Glomerular visceral epithelial cell (primary cell): ENCODE measurements around the gene HABP2.

Experiments used
- DNase-seq: peaks from one replicate; pipeline ENCODE4 v3.0.0-alpha.2; 2016; ENCODE audit errors: extremely low spot score

Gene HABP2

DNA sequence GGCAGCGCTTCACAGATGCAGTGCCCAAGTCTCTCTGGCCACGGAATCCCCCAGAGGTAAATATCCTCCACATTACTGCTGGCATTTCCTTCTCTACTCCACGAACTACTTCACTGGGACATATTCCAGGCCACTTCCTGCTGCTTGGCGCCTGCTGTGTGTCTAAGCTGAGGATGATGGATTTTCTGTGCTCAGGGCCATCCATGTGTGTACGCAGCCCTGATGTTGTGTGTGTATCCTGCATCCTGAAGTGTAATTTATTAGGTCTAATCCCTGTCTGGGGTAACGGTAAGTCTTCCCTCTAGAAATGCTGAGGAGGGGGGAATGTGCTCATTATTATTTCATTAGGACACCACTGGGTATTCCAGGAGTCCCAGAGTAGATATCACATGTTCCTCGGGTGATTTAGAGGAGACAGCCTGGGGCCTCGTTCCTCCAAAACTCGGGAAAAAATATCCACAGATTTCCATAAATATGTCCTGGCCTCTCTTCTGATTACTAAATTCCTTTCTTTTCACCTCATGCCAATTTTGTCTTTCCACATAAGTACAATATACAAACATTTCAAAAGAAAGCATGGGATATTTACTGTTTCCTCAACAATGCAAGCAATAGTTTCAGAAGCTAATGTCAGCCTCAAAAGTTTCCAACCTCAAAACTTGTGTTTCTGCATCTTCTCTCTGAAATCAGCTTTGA lies 25.5 kb upstream of the HABP2 start:
- no peak for DNase-seq

DNA sequence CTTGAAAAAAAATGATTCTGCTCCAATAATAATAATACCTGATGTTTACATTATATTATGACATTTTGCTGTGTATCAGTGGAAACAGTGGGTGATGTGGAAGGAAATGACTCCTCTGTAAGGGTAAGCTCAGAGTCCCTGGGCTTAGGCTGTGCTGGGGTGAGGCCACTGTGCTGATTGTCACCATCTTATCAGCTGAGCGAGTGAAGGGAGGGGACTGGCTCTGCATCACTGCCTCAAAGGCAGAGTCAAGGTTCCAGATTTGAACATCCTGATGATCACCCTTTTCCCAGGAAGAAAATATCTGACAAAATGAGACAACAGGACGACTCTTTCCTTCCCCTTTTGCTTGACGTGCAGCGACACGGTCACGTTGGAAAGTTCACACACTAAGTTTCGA lies 24.0 kb upstream of the HABP2 start:
- no peak for DNase-seq

DNA sequence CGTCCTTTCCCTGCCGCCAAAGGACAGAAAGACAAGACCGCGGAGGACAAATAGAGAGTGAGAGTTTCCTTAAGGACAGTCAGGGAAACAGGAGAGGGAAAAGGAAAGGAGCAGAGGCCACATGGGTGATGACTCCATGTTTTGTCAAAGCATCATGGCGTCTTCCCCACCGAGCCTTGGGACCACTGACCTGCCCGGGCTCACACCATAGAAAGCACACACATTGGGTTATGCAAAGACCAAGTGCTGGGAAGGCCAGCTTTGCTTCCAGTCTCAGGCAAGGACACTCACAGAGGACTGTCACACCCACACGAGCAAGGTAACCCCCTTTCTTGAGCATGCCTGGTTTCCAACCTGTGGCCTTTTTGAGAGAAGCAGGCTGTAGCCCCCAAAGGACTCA lies 23.3 kb upstream of the HABP2 start:
- DNase-seq = no peak

DNA sequence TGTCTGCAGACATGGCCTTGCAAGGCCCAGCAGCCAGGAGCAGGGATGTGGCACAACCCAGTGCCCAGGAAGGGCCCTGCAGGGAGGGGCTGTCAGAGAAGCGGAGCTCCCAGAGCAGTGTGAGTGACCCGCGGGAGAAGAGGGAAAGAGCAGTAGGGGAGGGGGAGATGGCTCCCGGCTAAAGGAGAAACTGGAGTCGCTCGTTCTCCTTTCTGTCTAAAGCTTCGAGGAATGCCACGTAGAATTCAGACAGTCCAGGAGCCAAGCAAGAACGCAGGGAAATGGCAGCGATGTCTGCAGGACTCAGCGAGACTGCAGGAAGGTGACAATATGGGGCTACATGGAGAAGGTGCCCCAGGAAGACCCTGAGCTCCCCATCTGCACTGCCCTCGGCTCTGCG lies 22.4 kb upstream of the HABP2 start:
- DNase-seq = no peak

DNA sequence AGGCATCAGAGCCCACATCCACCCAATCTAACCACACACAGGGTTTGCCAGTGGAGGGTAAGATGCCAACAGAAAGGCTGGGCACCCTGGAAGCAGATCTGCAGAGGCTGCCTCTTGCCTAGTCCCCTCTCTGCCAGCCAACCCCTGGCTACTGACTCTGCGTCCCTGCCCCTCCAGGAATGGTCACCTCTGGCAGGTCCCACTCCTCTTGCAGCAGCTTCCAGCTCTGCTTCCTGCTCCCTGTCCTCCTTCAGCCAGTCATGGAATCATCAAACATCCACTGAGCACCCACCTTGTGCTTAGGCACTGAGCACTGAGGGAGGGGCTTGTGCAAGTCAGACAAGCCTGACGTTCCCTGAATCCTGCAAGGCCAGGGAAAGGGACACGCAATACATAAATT lies 20.1 kb upstream of the HABP2 start:
- DNase-seq = no peak

DNA sequence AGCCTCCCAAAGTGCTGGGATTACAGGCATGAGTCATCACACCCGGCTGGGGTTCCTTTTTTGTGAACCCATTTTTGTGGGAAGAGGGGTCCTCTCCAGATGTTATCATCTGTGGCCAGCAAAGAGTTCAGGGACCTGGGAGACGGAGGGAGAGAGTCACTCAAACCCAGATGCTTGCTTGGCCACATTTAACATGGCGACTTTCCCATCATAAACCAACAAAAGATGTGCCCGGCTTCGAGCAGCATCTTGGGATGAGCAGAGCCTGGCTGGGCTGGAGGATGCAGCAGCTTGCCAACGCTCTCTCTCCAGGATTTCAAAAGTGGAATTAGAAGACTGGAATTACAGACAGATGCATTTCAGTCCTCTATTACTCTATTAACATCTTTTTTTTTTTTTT lies 19.1 kb upstream of the HABP2 start:
- no peak for DNase-seq

DNA sequence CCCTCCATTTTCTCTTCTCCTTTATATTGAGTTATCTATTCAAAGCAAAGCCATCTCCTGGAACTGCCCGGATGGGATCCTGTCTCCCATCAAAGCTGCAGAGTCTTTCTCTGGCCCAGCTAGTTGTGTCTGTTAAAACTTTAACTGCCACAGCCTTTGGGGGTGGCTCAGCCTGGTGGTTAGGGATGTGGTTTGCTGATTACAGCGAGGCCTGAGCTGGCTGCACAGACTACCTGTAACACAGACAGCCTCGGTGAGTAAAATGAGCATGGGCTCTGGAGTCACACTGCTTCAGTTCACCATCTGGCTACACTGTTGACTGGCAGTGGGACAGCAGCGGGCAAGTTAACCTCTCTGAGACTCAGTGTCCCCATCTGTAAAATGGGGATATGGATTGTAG lies 18.4 kb upstream of the HABP2 start:
- DNase-seq = peak; percentile 10

DNA sequence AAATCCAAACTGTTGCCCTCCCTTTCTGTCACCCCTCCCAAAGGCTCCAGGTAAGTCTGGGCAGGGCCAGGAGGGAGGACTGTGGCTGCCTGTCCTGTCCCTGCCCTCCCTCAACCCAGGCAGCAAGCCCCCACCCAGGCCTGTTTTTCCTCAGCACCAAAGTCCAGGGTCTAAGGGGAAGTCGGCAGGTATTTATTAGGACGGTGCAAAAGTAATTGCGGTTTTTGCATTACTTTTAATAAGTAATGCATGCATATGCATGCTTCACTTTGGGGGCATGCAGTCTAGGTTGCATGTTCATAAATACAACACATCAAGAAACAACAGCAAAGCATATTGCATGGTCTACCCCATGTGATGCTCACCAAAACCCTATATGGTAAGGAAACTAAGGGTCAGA lies 15.2 kb upstream of the HABP2 start:
- no peak for DNase-seq

DNA sequence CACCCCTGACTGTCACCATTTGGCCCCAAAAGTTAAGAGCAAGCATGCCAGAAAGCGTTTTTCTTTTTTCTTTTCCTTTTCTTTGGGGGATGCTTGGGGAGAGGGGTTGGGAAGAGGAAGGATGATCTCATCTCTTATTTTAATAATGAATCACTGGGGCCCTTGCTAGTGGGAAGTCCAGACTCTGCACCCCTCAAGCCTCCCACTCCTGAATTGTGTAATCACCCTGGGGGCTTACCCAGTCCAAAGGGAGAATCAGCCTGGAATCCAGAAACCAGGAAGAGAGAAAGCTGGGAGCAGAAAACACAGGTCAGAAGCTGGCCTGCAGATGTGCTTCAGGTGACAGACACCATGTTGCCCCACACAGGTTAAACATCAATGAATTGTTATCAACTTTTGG lies 14.7 kb upstream of the HABP2 start:
- DNase-seq = no peak

DNA sequence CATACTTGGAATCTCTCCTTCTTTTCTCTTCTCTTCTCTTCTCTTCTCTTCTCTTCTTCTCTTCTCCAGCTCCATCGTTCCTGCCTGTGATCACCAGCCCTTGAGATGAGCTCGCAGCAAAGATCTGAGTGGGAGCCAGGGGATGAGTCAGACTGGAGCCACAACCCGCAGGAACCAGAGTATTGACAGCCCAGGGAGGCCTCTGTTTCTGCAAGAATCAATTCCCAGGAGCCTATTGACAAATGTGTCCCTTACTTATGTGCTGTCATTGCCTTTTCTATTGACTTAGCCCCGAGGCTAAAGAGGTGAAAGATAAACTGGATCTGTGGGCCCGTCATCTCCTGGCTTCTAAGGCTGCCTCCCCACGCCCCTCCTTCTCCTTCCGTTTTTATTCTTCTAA lies 13.1 kb upstream of the HABP2 start:
- DNase-seq = peak; percentile 62

DNA sequence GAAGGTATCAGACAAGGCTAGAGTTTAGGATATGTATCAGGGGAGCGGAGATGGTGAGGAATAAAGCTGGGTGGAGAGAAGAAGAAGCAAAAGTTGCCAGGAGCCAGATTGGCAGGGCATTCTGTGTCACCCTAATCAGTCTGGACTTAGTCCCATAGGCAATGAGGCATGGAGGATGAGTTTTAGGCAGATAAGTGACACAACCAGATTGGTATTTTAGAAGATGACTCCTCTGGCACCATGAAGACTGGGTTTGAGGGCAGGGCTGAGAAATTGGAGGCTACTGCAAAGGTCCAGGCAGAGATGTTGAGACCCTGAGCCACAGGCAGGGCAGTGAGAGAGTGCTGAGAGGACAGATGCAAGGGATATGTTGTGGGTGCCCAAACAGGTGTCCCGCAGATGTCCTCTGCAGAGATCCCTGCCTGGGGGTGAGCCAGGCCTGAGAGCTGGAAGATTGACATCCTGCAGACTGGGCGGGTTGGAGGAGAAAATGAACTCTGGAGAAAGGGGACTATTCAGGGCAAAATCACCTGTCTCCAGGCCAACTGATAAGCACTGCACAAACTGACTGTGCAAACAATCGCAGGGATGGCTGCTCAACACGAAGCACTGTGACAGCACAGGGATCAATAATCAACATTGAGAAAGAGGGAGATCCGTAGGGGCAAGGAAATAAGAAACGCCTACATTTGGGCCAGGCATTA lies 11.9 kb upstream of the HABP2 start:
- peak; percentile 43 for DNase-seq

DNA sequence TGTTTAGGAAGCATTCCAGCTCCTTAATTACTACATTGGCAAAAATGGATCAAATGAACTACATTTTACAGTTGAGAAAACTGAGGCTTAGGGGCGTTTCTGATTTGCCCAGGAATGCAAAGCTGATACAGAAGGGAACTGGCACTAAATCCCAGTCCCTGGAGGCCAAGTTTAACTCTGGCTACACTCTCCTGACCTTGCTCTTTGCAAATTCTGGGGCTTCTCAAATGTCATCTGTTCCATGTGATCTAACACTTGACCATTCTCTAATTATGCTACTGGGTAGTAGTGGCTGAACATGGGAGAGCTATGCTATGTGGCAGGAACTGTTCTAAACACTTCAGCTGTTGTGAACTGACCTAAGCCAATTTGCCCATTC lies 11.3 kb upstream of the HABP2 start:
- DNase-seq = no peak

DNA sequence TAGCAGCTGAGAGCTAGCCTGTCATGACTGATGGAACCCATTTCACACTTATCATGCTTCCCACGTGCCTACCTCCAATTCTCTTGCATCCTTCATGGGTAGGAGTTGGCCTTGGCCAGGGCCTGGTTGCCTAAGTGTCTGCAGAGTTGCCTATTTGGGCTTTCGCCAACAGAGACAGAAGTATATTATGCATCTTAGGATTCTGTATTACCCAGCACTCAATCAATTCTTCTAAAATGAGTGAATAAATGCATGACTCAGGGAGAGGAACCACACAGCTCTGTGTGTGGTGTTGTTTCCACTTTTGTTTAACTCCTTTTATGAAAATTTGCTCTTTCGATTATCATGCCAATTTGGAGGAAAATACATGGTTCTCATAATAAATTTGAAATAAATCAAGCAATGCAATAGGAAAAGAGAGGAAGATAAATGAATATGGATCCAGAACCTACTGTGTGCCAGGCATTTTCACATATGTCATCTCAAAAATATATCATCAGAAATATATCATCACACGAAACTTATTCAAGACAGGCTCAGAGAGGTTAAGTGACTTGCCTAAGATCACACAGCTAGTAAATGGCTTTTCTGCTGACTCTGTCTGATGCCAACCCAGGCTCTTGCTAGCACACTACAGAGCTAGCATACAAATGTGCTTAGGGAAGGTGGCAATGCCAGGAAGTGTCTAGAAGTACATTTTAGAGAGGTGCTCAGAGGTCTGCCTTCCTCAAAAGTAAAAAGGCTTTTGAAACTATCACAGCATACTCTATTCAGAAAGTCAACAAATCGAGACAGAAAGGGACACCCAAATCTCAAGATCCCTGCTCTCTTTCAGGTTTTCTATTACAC lies 9.5 kb upstream of the HABP2 start:
- no peak for DNase-seq

DNA sequence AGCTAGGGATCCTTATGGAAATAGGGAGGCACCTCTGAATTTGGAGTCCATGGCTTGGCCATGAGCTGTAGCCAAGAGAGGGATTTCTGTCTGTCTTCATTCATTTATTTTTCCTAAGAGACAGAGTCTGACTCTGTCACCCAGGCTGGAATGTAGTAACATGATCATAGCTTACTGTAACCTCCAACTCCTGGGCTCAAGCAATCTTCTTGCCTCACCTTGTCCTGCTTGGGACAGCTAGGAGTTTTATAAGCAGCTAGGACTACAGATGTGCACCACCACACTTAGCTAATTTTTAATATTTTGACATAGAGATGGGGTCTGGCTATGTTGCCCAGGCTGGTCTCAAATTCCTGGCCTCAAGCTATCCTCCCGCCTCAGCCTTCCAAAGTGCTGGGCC lies 8.5 kb upstream of the HABP2 start:
- DNase-seq = no peak

DNA sequence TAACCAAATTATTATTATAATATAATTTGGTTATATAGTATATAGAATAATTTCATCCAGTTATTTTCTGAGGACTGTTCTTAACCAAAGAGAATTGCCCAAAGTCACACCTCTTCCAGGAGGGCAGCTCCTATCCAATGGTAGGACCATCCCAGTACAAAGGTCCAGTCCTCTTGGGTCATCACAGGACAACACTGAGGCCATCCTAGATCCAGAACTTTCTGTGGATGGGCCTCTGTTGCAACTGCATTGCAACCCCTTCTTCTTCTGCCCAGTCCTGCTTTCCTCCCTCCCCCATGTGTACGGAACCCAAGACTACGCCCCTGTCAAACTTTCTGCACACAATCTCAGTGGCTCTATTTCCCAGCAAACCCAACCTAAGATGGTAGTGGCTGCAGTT lies 5.4 kb upstream of the HABP2 start:
- DNase-seq = no peak

DNA sequence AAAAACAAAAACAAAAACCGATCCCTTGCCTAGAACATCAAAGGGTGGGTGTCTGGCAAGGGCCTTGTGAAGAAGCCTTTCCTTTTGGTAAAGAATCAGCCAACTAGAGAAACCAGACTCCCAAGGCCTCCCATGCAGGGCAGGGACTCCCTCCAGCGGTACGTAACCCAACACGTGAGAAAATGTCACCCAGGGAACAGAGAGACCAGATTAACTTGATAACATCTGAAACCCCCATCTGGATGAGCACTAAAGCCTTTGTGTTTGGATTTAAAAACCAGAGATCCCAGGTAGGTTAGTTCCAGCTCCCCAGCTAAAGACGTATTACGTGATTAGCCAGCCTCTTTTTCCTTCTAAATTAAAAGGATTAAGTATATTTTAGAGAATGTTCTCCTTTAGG lies 3.0 kb upstream of the HABP2 start:
- DNase-seq = no peak

DNA sequence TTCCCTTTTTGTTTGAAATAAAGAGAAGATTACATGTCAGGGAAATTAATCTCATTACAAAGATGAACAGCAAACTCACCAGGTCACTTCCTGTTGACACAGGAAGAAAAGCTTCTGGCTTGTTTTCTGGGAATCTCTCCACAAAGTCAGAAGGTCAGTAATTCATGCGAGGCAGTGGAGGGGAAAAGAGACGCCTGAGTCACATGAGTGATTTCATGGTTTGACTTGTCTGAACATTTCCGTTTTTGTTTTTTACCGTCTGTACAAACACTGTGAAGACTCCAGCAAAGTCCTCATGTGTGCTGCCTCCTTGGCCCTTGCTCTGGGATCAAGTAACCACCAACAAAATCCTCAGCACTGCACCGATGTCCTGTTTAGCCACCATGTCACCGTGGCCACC lies 2.5 kb upstream of the HABP2 start:
- peak; percentile 59 for DNase-seq

DNA sequence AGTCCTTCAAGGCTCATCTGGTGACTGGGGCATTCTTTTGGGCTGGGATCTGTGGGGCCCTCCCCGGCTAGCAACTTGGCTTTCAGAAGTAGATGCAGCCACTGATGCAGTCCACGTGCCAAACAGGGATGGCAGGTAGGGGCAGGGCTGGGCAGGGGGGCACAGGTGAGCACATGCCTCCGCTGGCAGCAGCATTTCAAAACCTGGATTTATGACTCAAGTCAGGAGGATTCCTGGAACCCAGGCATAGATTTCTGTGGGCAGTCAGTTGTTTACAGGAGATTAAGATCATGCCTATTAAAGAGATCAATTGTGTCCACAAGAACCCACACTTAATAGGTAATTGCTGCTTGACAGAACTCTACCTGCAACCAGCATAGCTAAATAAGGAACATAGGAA lies 839 bp upstream of the HABP2 start:
- no peak for DNase-seq

DNA sequence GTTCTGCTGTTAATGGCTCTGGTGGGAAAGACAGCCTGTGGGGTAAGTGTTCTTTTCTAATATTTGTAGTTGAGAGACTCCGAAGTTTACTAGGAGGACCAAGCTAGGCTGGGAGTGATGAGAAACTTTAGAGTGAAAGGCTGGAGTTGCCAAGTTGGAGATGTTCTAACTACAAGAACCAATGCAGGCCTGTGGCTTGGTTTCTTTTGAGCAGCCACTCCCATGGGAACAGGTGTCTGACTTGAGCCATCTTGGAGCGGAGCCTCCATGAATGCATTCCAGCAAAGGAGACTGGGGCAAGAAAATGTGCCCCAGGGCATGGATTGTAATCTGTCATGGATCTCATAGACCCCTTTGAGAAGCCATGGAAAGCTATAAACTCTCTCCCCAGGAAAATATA lies 296 bp downstream of the HABP2 start:
- no peak for DNase-seq

DNA sequence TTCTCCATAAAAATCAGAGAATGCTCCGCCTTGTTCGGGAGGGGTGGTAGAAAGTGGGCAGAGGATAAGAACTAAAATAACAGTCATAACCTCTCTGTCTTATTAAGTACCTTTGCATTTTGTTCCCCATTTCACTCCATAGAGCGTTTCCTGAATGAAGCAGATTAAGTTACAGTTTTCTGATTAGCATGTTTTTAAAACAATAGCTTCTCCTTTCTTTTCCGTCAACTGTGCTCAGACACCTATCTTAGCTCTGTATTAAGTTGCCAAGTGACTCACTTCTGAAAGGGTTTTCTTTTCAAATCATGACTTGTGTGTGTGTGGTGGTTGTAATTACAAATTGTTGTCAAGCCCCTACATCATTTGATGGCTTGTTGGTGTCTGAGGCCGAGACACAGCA lies 1.4 kb downstream of the HABP2 start:
- no peak for DNase-seq

DNA sequence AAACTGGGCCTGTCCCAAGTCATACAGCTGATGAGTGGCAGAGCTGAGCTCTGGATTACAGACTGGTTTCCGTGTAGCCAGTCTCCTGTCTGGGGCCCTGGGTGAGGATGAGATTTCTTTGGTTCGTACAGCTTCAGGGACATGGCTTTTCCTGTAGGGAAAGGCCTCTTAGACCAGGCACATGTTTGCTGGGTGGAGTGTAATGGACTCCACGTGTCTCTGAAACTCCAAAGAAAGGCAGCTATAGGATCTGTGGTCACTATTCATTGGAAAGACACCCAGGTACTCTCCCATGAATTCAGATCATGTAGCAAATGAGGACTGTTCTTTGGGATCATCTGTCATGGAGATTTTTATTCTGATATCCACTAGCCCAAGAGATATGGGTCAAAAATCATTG lies 2.4 kb downstream of the HABP2 start:
- no peak for DNase-seq

DNA sequence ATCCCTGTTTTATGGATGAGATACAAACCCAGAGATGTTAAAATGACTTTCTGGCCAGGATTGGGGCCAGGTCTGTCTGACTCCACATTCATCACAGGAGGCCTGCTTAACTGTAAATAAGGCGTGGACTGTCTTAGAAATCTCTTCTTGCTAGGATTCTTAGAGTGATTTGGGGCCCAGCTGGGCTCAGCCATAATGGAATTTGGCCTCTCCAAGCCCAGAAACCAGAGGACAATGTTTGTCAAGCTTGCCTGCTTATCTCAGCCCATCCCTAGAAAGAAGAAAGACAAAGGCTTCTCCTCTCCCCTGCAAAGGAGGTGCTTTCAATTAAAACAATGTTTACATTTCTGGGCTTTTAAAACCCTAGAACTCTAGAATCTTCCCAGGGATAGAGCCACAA lies 2.9 kb downstream of the HABP2 start:
- DNase-seq = no peak

DNA sequence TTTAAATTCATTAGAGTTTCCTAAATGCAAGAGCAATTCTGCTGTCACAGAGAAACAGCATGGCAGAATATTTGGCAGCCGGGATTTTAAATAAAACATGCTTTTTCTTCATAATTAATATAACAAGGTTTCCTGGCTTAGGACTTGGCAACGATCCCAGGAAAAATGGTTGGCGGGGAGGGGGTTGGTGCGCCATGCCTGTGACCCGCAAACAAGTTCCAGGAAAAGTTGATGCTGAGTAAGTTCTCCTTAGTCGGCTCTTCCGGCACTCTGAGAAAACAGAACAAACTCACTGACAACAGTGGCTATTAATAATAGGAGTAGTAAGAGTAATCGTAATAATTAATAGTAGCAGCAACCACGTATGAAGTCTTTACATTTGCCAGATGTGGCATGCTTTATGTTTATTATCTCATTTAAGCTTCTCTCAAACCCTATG lies 4.6 kb downstream of the HABP2 start:
- DNase-seq = no peak
